CD14-positive monocyte (primary cell): ENCODE data around the gene OSBPL2. TPM values are rescaled to one million over a fixed set of nuclear protein-coding genes. Genes with fewer than 3 reads are reported as not detected.

ENCODE experiments used
- DNase-seq, 3 donors: peaks; one replicate each; pipeline ENCODE4 v3.0.0-alpha.2; 2011 to 2022
- H2AFZ ChIP-seq: 2 replicates; pipeline ENCODE4 v1.6.0; 2012; ENCODE audit warnings: mild to moderate bottlenecking, low read depth, low read length, inconsistent platforms; ENCODE audit not compliant: insufficient read depth, poor library complexity, severe bottlenecking
- H3K27ac ChIP-seq, 2 donors: 1 replicate in 1 of 2; 2 replicates in 1 of 2; pipeline ENCODE4 v1.5.1; 2012 to 2013; ENCODE audit warnings: low read length in 2 of 2, control low read depth in 1 of 2, inconsistent platforms in 1 of 2, low read depth in 1 of 2, mild to moderate bottlenecking in 1 of 2
- H3K27me3 ChIP-seq, 2 donors: one replicate each; pipeline versions ENCODE4 v1.6.0 to v1.6.1; 2011 to 2013; ENCODE audit warnings: low read length in 2 of 2; ENCODE audit not compliant: control insufficient read depth in 2 of 2, insufficient read depth in 2 of 2
- H3K36me3 ChIP-seq, 2 donors: replicated peaks in 1 of 2; 1 replicate in 1 of 2; 2 replicates in 1 of 2; pipeline versions ENCODE4 v1.5.1 to v1.6.1; 2012 to 2013; ENCODE audit warnings: low read length in 2 of 2, control low read depth in 1 of 2, inconsistent platforms in 1 of 2, mild to moderate bottlenecking in 1 of 2; ENCODE audit not compliant: insufficient read depth in 2 of 2, control insufficient read depth in 1 of 2
- H3K4me1 ChIP-seq, 2 donors: 1 replicate in 1 of 2; 2 replicates in 1 of 2; pipeline versions ENCODE4 v1.5.1 to v1.6.1; 2012 to 2013; ENCODE audit warnings: low read length in 2 of 2, control low read depth in 1 of 2, inconsistent platforms in 1 of 2, mild to moderate bottlenecking in 1 of 2, moderate library complexity in 1 of 2; ENCODE audit not compliant: insufficient read depth in 2 of 2, control insufficient read depth in 1 of 2
- H3K4me2 ChIP-seq: replicated peaks from 2 replicates; pipeline ENCODE3; 2012; ENCODE audit warnings: low read length, moderate library complexity, mild to moderate bottlenecking; ENCODE audit not compliant: poor library complexity, severe bottlenecking; ENCODE audit errors: extremely low read depth
- H3K4me3 ChIP-seq, 3 experiments: fragments of 200-600 bp in 1 of 3; sonication (generic) in 1 of 3; replicated peaks in 1 of 3; 1 replicate in 2 of 3; 2 replicates in 1 of 3; pipeline ENCODE4 v1.5.1; 2011 to 2013; ENCODE audit warnings: low read length in 3 of 3, mild to moderate bottlenecking in 3 of 3, control low read depth in 2 of 3, low read depth in 2 of 3, inconsistent platforms in 1 of 3, moderate library complexity in 1 of 3
- H3K79me2 ChIP-seq: 2 replicates; pipeline ENCODE4 v1.6.0; 2012; ENCODE audit warnings: mild to moderate bottlenecking, control low read depth, inconsistent platforms, low read length, moderate library complexity; ENCODE audit not compliant: insufficient read depth
- H3K9ac ChIP-seq: 2 replicates; pipeline ENCODE4 v1.6.0; 2017; ENCODE audit warnings: low read length, mild to moderate bottlenecking; ENCODE audit not compliant: insufficient read depth, poor library complexity, severe bottlenecking
- H3K9me3 ChIP-seq, 2 donors: replicated peaks in 1 of 2; 1 replicate in 1 of 2; 2 replicates in 1 of 2; pipeline versions ENCODE4 v1.5.1 to v1.6.1; 2012 to 2013; ENCODE audit warnings: low read length in 2 of 2, control low read depth in 1 of 2; ENCODE audit not compliant: control insufficient read depth in 1 of 2, insufficient read depth in 1 of 2
- H4K20me1 ChIP-seq: 2 replicates; pipeline ENCODE4 v1.6.0; 2012; ENCODE audit warnings: mild to moderate bottlenecking, low read length, control low read depth, moderate library complexity; ENCODE audit not compliant: insufficient read depth
- H3K27ac Mint-ChIP-seq, 7 donors: one replicate each; pipeline ENCODE4 v1.8.0; 2020; ENCODE audit warnings: mild to moderate bottlenecking in 7 of 7, mixed read lengths in 7 of 7, moderate library complexity in 6 of 7, inconsistent platforms in 2 of 7
- H3K27me3 Mint-ChIP-seq, 3 donors: one replicate each; pipeline ENCODE4 v1.8.0; 2021 to 2022; ENCODE audit warnings: low read depth in 3 of 3, mild to moderate bottlenecking in 3 of 3, mixed read lengths in 3 of 3, moderate library complexity in 3 of 3, inconsistent platforms in 1 of 3
- H3K36me3 Mint-ChIP-seq, 2 donors: one replicate each; pipeline ENCODE4 v1.8.0; 2020; ENCODE audit warnings: mixed read lengths in 2 of 2, inconsistent platforms in 1 of 2, mild to moderate bottlenecking in 1 of 2
- H3K4me1 Mint-ChIP-seq: one replicate; pipeline ENCODE4 v1.8.0; 2020; ENCODE audit warnings: mild to moderate bottlenecking, mixed read lengths
- H3K4me3 Mint-ChIP-seq, 2 donors: one replicate each; pipeline ENCODE4 v1.8.0; 2020; ENCODE audit warnings: mild to moderate bottlenecking in 2 of 2, mixed read lengths in 2 of 2, moderate library complexity in 1 of 2
- H3K9me3 Mint-ChIP-seq, 7 donors: one replicate each; pipeline ENCODE4 v1.8.0; 2020 to 2022; ENCODE audit warnings: mixed read lengths in 7 of 7, mild to moderate bottlenecking in 6 of 7, moderate library complexity in 6 of 7, inconsistent platforms in 2 of 7
- WGBS: methylation state at CpG from one replicate; pipeline ENCODE4 v1.1.5; 2013; ENCODE audit warnings: missing lambda C conversion rate; ENCODE audit not compliant: insufficient coverage; 5-methylcytosine and 5-hydroxymethylcytosine counted together
- intact Hi-C, 2 donors: fragments of 100-400 bp; cut with micrococcal nuclease; formaldehyde crosslinking; loops; one replicate each; pipeline versions ENCODE4 v1.15.0 to v1.15.1; 2023
- polyA plus RNA-seq, 3 donors: library from polyadenylated mRNA; depleted of rRNA in 1 of 3; unstranded in 2 of 3; stranded (reverse) in 1 of 3; fragments of 300-500 nt in 2 of 3; fragments of >200 nt in 1 of 3; fragmentation: Illumina TruSeq in 2 of 3; gene quantifications; 1 replicate in 2 of 3; 2 replicates in 1 of 3; pipeline ENCODE4 v1.2.3, GENCODE V29; 2012 to 2021
- TF ChIP-seq, protein P1 (sequence below): fragments of 200-600 bp; IDR thresholded peaks from one replicate; pipeline ENCODE4 v1.8.0; 2022; ENCODE audit warnings: antibody characterized with exemption, mild to moderate bottlenecking

OSBPL2 gene
- polyA plus RNA-seq, 3 donors = 12.9 to 29.1 (median 17.9) TPM

DNA sequence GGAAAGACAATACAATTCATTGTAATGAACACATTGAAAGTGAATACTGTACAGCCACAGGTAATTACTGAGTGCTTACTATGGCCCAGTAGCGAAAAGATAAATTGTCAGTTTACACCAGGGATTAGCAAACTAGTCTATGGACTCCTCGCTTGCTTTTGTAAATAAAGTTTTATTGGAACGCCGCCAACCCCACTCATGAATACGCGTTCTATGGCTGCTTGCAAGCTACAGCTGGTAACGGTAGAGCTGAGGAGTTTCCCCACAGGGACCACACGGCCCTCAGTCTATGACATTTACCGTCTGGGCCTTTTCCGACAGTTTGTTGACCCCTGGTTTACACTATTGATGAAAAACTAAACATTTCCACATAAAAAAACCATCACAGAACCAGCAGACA, 104.6 kb downstream of the OSBPL2 start:
- DNase-seq = no peak
- TF ChIP-seq, protein P1, sequence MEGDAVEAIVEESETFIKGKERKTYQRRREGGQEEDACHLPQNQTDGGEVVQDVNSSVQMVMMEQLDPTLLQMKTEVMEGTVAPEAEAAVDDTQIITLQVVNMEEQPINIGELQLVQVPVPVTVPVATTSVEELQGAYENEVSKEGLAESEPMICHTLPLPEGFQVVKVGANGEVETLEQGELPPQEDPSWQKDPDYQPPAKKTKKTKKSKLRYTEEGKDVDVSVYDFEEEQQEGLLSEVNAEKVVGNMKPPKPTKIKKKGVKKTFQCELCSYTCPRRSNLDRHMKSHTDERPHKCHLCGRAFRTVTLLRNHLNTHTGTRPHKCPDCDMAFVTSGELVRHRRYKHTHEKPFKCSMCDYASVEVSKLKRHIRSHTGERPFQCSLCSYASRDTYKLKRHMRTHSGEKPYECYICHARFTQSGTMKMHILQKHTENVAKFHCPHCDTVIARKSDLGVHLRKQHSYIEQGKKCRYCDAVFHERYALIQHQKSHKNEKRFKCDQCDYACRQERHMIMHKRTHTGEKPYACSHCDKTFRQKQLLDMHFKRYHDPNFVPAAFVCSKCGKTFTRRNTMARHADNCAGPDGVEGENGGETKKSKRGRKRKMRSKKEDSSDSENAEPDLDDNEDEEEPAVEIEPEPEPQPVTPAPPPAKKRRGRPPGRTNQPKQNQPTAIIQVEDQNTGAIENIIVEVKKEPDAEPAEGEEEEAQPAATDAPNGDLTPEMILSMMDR = no peak
- no peaks in the 10 kb centered on the region for H3K36me3 ChIP-seq
- Mint-ChIP-seq H3K27ac (no peak overlapping the region), H3K27me3 (peaks cover 5 to 13% (median 9%) of the 10 kb centered on the region in 3 donors), H3K4me1 (peaks cover 11% of the 10 kb centered on the region), H3K9me3 (peaks cover 0 to 7% (median 3%) of the 10 kb centered on the region in 7 donors), H3K4me3 (no peak overlapping the region), H3K36me3 (no peaks in the 10 kb centered on the region)
- H3K27ac ChIP-seq = no peak overlapping the region
- no peaks in the 10 kb centered on the region for H3K79me2 ChIP-seq
- no peaks in the 10 kb centered on the region for H3K9me3 ChIP-seq
- H3K4me3 ChIP-seq = no peak overlapping the region
- no peaks in the 10 kb centered on the region for H4K20me1 ChIP-seq
- no peak overlapping the region for H2AFZ ChIP-seq
- no peak overlapping the region for H3K9ac ChIP-seq
- 95% methylated on average over 6 of the region's 10 CpGs for WGBS
- H3K27me3 ChIP-seq = no peaks in the 10 kb centered on the region
- intact Hi-C loops = no loop called here
- no peak overlapping the region for H3K4me2 ChIP-seq
- peaks cover 11 to 12% of the 10 kb centered on the region in 2 donors for H3K4me1 ChIP-seq

DNA sequence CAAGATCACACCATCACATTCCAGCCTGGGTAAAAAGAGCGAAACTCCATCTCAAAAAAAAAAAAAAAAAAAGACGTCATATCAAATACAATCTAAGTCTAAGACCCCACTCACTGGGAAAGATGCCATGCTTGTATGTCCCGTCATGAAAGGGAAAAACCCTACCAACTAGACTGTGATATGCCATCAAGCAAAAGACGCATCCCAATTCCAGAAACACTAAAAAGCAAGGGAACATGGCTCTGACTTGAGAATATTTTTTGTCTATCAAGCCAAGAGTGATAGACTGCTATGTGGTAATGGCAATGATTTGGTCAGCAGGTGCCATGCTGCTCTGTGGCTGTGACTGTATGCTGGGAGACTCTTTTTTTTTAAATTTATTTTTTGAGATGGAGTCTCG, 105.8 kb downstream of the OSBPL2 start:
- no peaks in the 10 kb centered on the region for H3K79me2 ChIP-seq
- peaks cover 3 to 17% (median 9%) of the 10 kb centered on the region in 7 donors for H3K9me3 Mint-ChIP-seq
- 100% methylated on average over 1 of the region's 5 CpGs for WGBS
- peaks cover 5 to 13% (median 9%) of the 10 kb centered on the region in 3 donors for H3K27me3 Mint-ChIP-seq
- no peak overlapping the region for H3K27ac Mint-ChIP-seq
- H3K4me1 ChIP-seq = peaks cover 11 to 12% of the 10 kb centered on the region in 2 donors
- TF ChIP-seq, protein P1 = no peak
- peaks cover 11% of the 10 kb centered on the region for H3K4me1 Mint-ChIP-seq
- no peak for DNase-seq
- intact Hi-C loops = no loop called here
- H3K36me3 ChIP-seq = no peaks in the 10 kb centered on the region
- H3K27me3 ChIP-seq = no peaks in the 10 kb centered on the region
- H3K4me3 Mint-ChIP-seq = no peak overlapping the region
- H2AFZ ChIP-seq = no peak overlapping the region
- no peak overlapping the region for H3K4me3 ChIP-seq
- no peaks in the 10 kb centered on the region for H4K20me1 ChIP-seq
- no peak overlapping the region for H3K4me2 ChIP-seq
- no peaks in the 10 kb centered on the region for H3K36me3 Mint-ChIP-seq
- H3K9me3 ChIP-seq = no peaks in the 10 kb centered on the region
- H3K27ac ChIP-seq = no peak overlapping the region
- H3K9ac ChIP-seq = no peak overlapping the region
